ENCODE results near the gene KCNK1.

Gene KCNK1

GRCh38 chr1:233710031-233710430, 96.1 kb downstream of the KCNK1 start:
- TF ChIP-seq CTCF (IDR thresholded peaks at IDR 0.05) = no peak
- H3K27me3 ChIP-seq = no peaks in the 10 kb centered on the region
- no peak overlapping the region for H3K4me3 ChIP-seq (ENCODE audit: low read depth in 1 of 2, low read length in 1 of 2)
- no peaks in the 10 kb centered on the region for H3K9me3 ChIP-seq
- H3K27ac ChIP-seq = no peak overlapping the region
- no peaks in the 10 kb centered on the region for H3K36me3 ChIP-seq
- no peaks in the 10 kb centered on the region for H3K4me1 ChIP-seq (ENCODE audit: control insufficient read depth in 1 of 2, insufficient read depth in 1 of 2, low read depth in 1 of 2, low read length in 1 of 2)

GRCh38 chr1:233710507-233710906, 96.6 kb downstream of the KCNK1 start:
- no peaks in the 10 kb centered on the region for H3K27me3 ChIP-seq
- no peaks in the 10 kb centered on the region for H3K9me3 ChIP-seq
- no peak for TF ChIP-seq CTCF (IDR thresholded peaks at IDR 0.05)
- H3K36me3 ChIP-seq = no peaks in the 10 kb centered on the region
- no peaks in the 10 kb centered on the region for H3K4me1 ChIP-seq (ENCODE audit: control insufficient read depth in 1 of 2, insufficient read depth in 1 of 2, low read depth in 1 of 2, low read length in 1 of 2)
- H3K27ac ChIP-seq = no peak overlapping the region
- no peak overlapping the region for H3K4me3 ChIP-seq (ENCODE audit: low read depth in 1 of 2, low read length in 1 of 2)

GRCh38 chr1:233714631-233715217, 100.8 kb downstream of the KCNK1 start:
- Histone ChIP-seq H3K9me3 (no peaks in the 10 kb centered on the region), H3K4me1 (ENCODE audit: control insufficient read depth in 1 of 2, insufficient read depth in 1 of 2, low read depth in 1 of 2, low read length in 1 of 2) (no peaks in the 10 kb centered on the region), H3K27ac (no peak overlapping the region), H3K27me3 (no peaks in the 10 kb centered on the region), H3K4me3 (ENCODE audit: low read depth in 1 of 2, low read length in 1 of 2) (no peak overlapping the region), H3K36me3 (no peaks in the 10 kb centered on the region)
- TF ChIP-seq CTCF (IDR thresholded peaks at IDR 0.05) = no peak

- Histone ChIP-seq H3K27ac (no peak overlapping the region), H3K27me3 (no peaks in the 10 kb centered on the region), H3K36me3 (no peaks in the 10 kb centered on the region), H3K4me1 (ENCODE audit: control insufficient read depth in 1 of 2, insufficient read depth in 1 of 2, low read depth in 1 of 2, low read length in 1 of 2) (no peaks in the 10 kb centered on the region), H3K9me3 (no peaks in the 10 kb centered on the region), H3K4me3 (ENCODE audit: low read depth in 1 of 2, low read length in 1 of 2) (no peak overlapping the region)
- TF ChIP-seq CTCF (IDR thresholded peaks at IDR 0.05) = no peak
Observed at GRCh38 chr1:233718057-233718456, 104.2 kb downstream of the KCNK1 start.

GRCh38 chr1:233719655-233720341, 105.9 kb downstream of the KCNK1 start:
- no peak overlapping the region for H3K4me3 ChIP-seq (ENCODE audit: low read depth in 1 of 2, low read length in 1 of 2)
- H3K27ac ChIP-seq = no peak overlapping the region
- TF ChIP-seq CTCF (IDR thresholded peaks at IDR 0.05) = no peak
- H3K4me1 ChIP-seq (ENCODE audit: control insufficient read depth in 1 of 2, insufficient read depth in 1 of 2, low read depth in 1 of 2, low read length in 1 of 2) = no peaks in the 10 kb centered on the region
- no peaks in the 10 kb centered on the region for H3K36me3 ChIP-seq
- H3K9me3 ChIP-seq = no peaks in the 10 kb centered on the region
- H3K27me3 ChIP-seq = no peaks in the 10 kb centered on the region

All from neutrophil (primary cell).